Osteoblast (primary cell): ENCODE measurements around the gene SIGLEC11. TPM values are rescaled to one million over a fixed set of nuclear protein-coding genes. Genes with fewer than 3 reads are reported as not detected.

Experiments used
- DNase-seq: peaks from one replicate; pipeline ENCODE4 v3.0.0; 2011; ENCODE audit warnings: low spot score, mixed read lengths; ENCODE audit not compliant: insufficient read length; ENCODE audit errors: missing footprints
- H2AFZ ChIP-seq: 2 replicates; pipeline ENCODE4 v1.6.0; 2011; ENCODE audit warnings: mild to moderate bottlenecking, low read length
- H3K27ac ChIP-seq: 2 replicates; pipeline ENCODE4 v1.5.1; 2011; ENCODE audit warnings: mild to moderate bottlenecking, low read depth, low read length, moderate library complexity
- H3K27me3 ChIP-seq: 2 replicates; pipeline ENCODE4 v1.6.0; 2012; ENCODE audit warnings: mild to moderate bottlenecking, control low read depth, inconsistent platforms, low read length, moderate library complexity; ENCODE audit not compliant: insufficient read depth
- H3K36me3 ChIP-seq: 2 replicates; pipeline ENCODE4 v1.5.1; 2011; ENCODE audit warnings: mild to moderate bottlenecking, low read length, control low read depth, moderate library complexity; ENCODE audit not compliant: insufficient read depth
- H3K4me1 ChIP-seq: 2 replicates; pipeline ENCODE4 v1.5.1; 2011; ENCODE audit warnings: mild to moderate bottlenecking, low read length, control low read depth, moderate library complexity; ENCODE audit not compliant: insufficient read depth
- H3K4me2 ChIP-seq: 2 replicates; pipeline ENCODE4 v1.6.0; 2011; ENCODE audit warnings: mild to moderate bottlenecking, low read length; ENCODE audit not compliant: insufficient read depth
- H3K4me3 ChIP-seq: fragments of 200-600 bp; sonication (generic); 3 replicates; pipeline ENCODE4 v1.5.1; 2012; ENCODE audit warnings: mild to moderate bottlenecking, low read length, inconsistent platforms; ENCODE audit not compliant: insufficient read depth
- H3K79me2 ChIP-seq: 2 replicates; pipeline ENCODE4 v1.6.0; 2012; ENCODE audit warnings: mild to moderate bottlenecking, low read length, control low read depth, inconsistent platforms; ENCODE audit not compliant: insufficient read depth
- H3K9me3 ChIP-seq: 2 replicates; pipeline ENCODE4 v1.5.1; 2011; ENCODE audit warnings: low read depth, low read length, control low read depth
- H4K20me1 ChIP-seq: 2 replicates; pipeline ENCODE4 v1.6.0; 2012; ENCODE audit warnings: mild to moderate bottlenecking, low read length, control low read depth; ENCODE audit not compliant: insufficient read depth
- CTCF ChIP-seq: IDR thresholded peaks from 2 replicates; pipeline ENCODE4 v1.5.1; 2011; ENCODE audit warnings: mild to moderate bottlenecking, low read depth, low read length, moderate library complexity; ENCODE audit errors: extremely low read depth
- total RNA-seq: library from RNA; depleted of rRNA; stranded (reverse); fragments of >200 nt; gene quantifications from 2 replicates; pipeline ENCODE4 v1.2.3, GENCODE V29; 2012

SIGLEC11 gene
- total RNA-seq, 1 donor, result under 0.01 TPM

GRCh38 chr19:49981603-49982593, 20.9 kb upstream of the SIGLEC11 start:
- no peaks in the 10 kb centered on the region for H3K79me2 ChIP-seq
- peaks cover 11% of the 10 kb centered on the region for H3K36me3 ChIP-seq

GRCh38 chr19:49978324-49978723, 17.4 kb upstream of the SIGLEC11 start:
- H3K79me2 ChIP-seq, result no peaks in the 10 kb centered on the region
- no peaks in the 10 kb centered on the region for H3K27me3 ChIP-seq
- no peaks in the 10 kb centered on the region for H3K4me1 ChIP-seq
- H4K20me1 ChIP-seq, result peaks cover 16% of the 10 kb centered on the region
- H3K4me3 ChIP-seq, result no peak overlapping the region
- no peaks in the 10 kb centered on the region for H3K36me3 ChIP-seq
- no peaks in the 10 kb centered on the region for H3K9me3 ChIP-seq
- no peak for TF ChIP-seq CTCF
- no peak overlapping the region for H3K4me2 ChIP-seq
- no peak for DNase-seq
- H2AFZ ChIP-seq, result no peak overlapping the region
- H3K27ac ChIP-seq, result no peak overlapping the region

More at GRCh38 chr19:49981603-49982593, 20.9 kb upstream of the SIGLEC11 start:
- H3K4me1 ChIP-seq, result no peaks in the 10 kb centered on the region
- H2AFZ ChIP-seq, result no peak overlapping the region
- H3K4me2 ChIP-seq, result no peak overlapping the region
- H3K27ac ChIP-seq, result no peak overlapping the region
- no peak overlapping the region for H3K4me3 ChIP-seq
- peaks cover 43% of the 10 kb centered on the region for H4K20me1 ChIP-seq
- TF ChIP-seq CTCF, result no peak
- no peaks in the 10 kb centered on the region for H3K27me3 ChIP-seq
- peak; percentile 38 for DNase-seq
- H3K9me3 ChIP-seq, result no peaks in the 10 kb centered on the region

GRCh38 chr19:49977881-49978280, 16.9 kb upstream of the SIGLEC11 start:
- Histone ChIP-seq H3K79me2 (no peaks in the 10 kb centered on the region), H3K4me1 (no peaks in the 10 kb centered on the region), H2AFZ (no peak overlapping the region), H3K9me3 (no peaks in the 10 kb centered on the region), H3K4me2 (no peak overlapping the region), H3K4me3 (no peak overlapping the region), H3K27me3 (peaks cover 4% of the 10 kb centered on the region), H3K36me3 (no peaks in the 10 kb centered on the region), H3K27ac (no peak overlapping the region), H4K20me1 (peaks cover 13% of the 10 kb centered on the region)
- no peak for TF ChIP-seq CTCF
- no peak for DNase-seq

GRCh38 chr19:49977076-49977475, 16.1 kb upstream of the SIGLEC11 start:
- peaks cover 8% of the 10 kb centered on the region for H3K27me3 ChIP-seq
- no peak for DNase-seq
- H3K4me2 ChIP-seq, result no peak overlapping the region
- H3K27ac ChIP-seq, result no peak overlapping the region
- no peaks in the 10 kb centered on the region for H3K79me2 ChIP-seq
- H3K9me3 ChIP-seq, result no peaks in the 10 kb centered on the region
- H3K36me3 ChIP-seq, result no peaks in the 10 kb centered on the region
- TF ChIP-seq CTCF, result no peak
- H2AFZ ChIP-seq, result no peak overlapping the region
- H3K4me3 ChIP-seq, result no peak overlapping the region
- H4K20me1 ChIP-seq, result peaks cover 11% of the 10 kb centered on the region
- H3K4me1 ChIP-seq, result no peaks in the 10 kb centered on the region
